Natural killer cell treated with Interleukin-12 subunit alpha and Interleukin-12 subunit beta and Interleukin-15 and Interleukin-18, amount 100 ng/mL, for 72 hours (primary cell): Measurements from ENCODE around the gene SHH. TPM values are rescaled to one million over a fixed set of nuclear protein-coding genes. Genes with fewer than 3 reads are reported as not detected.

ENCODE experiments used
- ATAC-seq, 2 donors: fragments of 150-1000 bp; cut with Tn5 transposase in 1 of 2; sonication (Bioruptor Pico), chemical (Tn5 transposase) in 1 of 2; 2 replicates each; pipeline ENCODE4 v1.10.0; 2021
- DNase-seq: peaks from one replicate; pipeline ENCODE4 v3.0.0; 2022; ENCODE audit warnings: low spot score
- H3K27ac Mint-ChIP-seq, 2 donors: 1 replicate in 1 of 2; 2 replicates in 1 of 2; pipeline ENCODE4 v1.8.0; 2022; ENCODE audit warnings: mixed read lengths in 2 of 2, mild to moderate bottlenecking in 1 of 2, moderate library complexity in 1 of 2
- H3K27me3 Mint-ChIP-seq, 2 donors: 1 replicate in 1 of 2; 2 replicates in 1 of 2; pipeline ENCODE4 v1.8.0; 2022; ENCODE audit warnings: mixed read lengths in 2 of 2
- H3K36me3 Mint-ChIP-seq: one replicate; pipeline ENCODE4 v1.8.0; 2022; ENCODE audit warnings: mixed read lengths
- H3K4me1 Mint-ChIP-seq, 2 donors: 1 replicate in 1 of 2; 2 replicates in 1 of 2; pipeline ENCODE4 v1.8.0; 2022; ENCODE audit warnings: low read depth in 2 of 2, mixed read lengths in 2 of 2, mild to moderate bottlenecking in 1 of 2
- H3K4me3 Mint-ChIP-seq: one replicate; pipeline ENCODE4 v1.8.0; 2022; ENCODE audit warnings: mixed read lengths
- H3K9me3 Mint-ChIP-seq: 2 replicates; pipeline ENCODE4 v1.8.0; 2022; ENCODE audit warnings: mixed read lengths
- total RNA-seq, 2 donors: library from RNA; stranded (reverse); gene quantifications; one replicate each; pipeline ENCODE4 v1.2.3, GENCODE V29; 2022

SHH gene
- total RNA-seq, 2 donors from 2014 or later, result not detected

GRCh38 chr7:155810770-155811559, 1.3 kb downstream of the SHH start:
- no peaks in the 10 kb centered on the region for H3K36me3 Mint-ChIP-seq
- DNase-seq, result no peak
- H3K27me3 Mint-ChIP-seq, result peaks cover 47% of the 10 kb centered on the region in 2 donors
- no peak overlapping the region for H3K27ac Mint-ChIP-seq
- H3K9me3 Mint-ChIP-seq, result no peaks in the 10 kb centered on the region
- ATAC-seq, result no peak
- H3K4me3 Mint-ChIP-seq, result no peak overlapping the region
- peaks cover 10 to 18% of the 10 kb centered on the region in 2 donors for H3K4me1 Mint-ChIP-seq

GRCh38 chr7:155809947-155810769, 2.1 kb downstream of the SHH start:
- no peak overlapping the region for H3K4me3 Mint-ChIP-seq
- no peak for ATAC-seq
- H3K4me1 Mint-ChIP-seq, result peaks cover 4 to 13% of the 10 kb centered on the region in 2 donors
- H3K36me3 Mint-ChIP-seq, result no peaks in the 10 kb centered on the region
- DNase-seq, result no peak
- peaks cover 39 to 40% of the 10 kb centered on the region in 2 donors for H3K27me3 Mint-ChIP-seq
- H3K9me3 Mint-ChIP-seq, result no peaks in the 10 kb centered on the region
- H3K27ac Mint-ChIP-seq, result no peak overlapping the region

GRCh38 chr7:155809332-155809946, 2.8 kb downstream of the SHH start:
- H3K4me3 Mint-ChIP-seq, result no peak overlapping the region
- DNase-seq, result no peak
- H3K27me3 Mint-ChIP-seq, result peaks cover 39 to 40% of the 10 kb centered on the region in 2 donors
- no peak for ATAC-seq
- no peaks in the 10 kb centered on the region for H3K36me3 Mint-ChIP-seq
- peaks cover 4 to 13% of the 10 kb centered on the region in 2 donors for H3K4me1 Mint-ChIP-seq
- no peaks in the 10 kb centered on the region for H3K9me3 Mint-ChIP-seq
- no peak overlapping the region for H3K27ac Mint-ChIP-seq

- Mint-ChIP-seq H3K27ac (no peak overlapping the region), H3K4me3 (no peak overlapping the region), H3K4me1 (peaks cover 4 to 13% of the 10 kb centered on the region in 2 donors), H3K27me3 (peaks cover 35 to 39% of the 10 kb centered on the region in 2 donors), H3K9me3 (no peaks in the 10 kb centered on the region), H3K36me3 (no peaks in the 10 kb centered on the region)
- ATAC-seq, result no peak
- peak; percentile 42 for DNase-seq
Measured at GRCh38 chr7:155808549-155809331, 3.5 kb downstream of the SHH start.

GRCh38 chr7:155807789-155808548, 4.3 kb downstream of the SHH start:
- peaks cover 4 to 13% of the 10 kb centered on the region in 2 donors for H3K4me1 Mint-ChIP-seq
- H3K36me3 Mint-ChIP-seq, result no peaks in the 10 kb centered on the region
- no peaks in the 10 kb centered on the region for H3K9me3 Mint-ChIP-seq
- no peak overlapping the region for H3K4me3 Mint-ChIP-seq
- ATAC-seq (no peak), DNase-seq (no peak)
- H3K27ac Mint-ChIP-seq, result no peak overlapping the region
- H3K27me3 Mint-ChIP-seq, result peaks cover 33 to 36% of the 10 kb centered on the region in 2 donors

GRCh38 chr7:155807065-155807671, 5.1 kb downstream of the SHH start:
- ATAC-seq (no peak), DNase-seq (no peak)
- H3K36me3 Mint-ChIP-seq, result no peaks in the 10 kb centered on the region
- H3K27me3 Mint-ChIP-seq, result peaks cover 34 to 35% of the 10 kb centered on the region in 2 donors
- H3K9me3 Mint-ChIP-seq, result no peaks in the 10 kb centered on the region
- no peak overlapping the region for H3K4me3 Mint-ChIP-seq
- no peak overlapping the region for H3K27ac Mint-ChIP-seq
- peaks cover 2 to 12% of the 10 kb centered on the region in 2 donors for H3K4me1 Mint-ChIP-seq

GRCh38 chr7:155806096-155806871, 6.0 kb downstream of the SHH start:
- H3K27ac Mint-ChIP-seq, result no peak overlapping the region
- peaks cover 0 to 11% of the 10 kb centered on the region in 2 donors for H3K4me1 Mint-ChIP-seq
- H3K4me3 Mint-ChIP-seq, result no peak overlapping the region
- H3K27me3 Mint-ChIP-seq, result peaks cover 29 to 30% of the 10 kb centered on the region in 2 donors
- H3K36me3 Mint-ChIP-seq, result no peaks in the 10 kb centered on the region
- DNase-seq, result no peak
- no peak for ATAC-seq
- no peaks in the 10 kb centered on the region for H3K9me3 Mint-ChIP-seq

- Mint-ChIP-seq H3K4me1 (peaks cover 0 to 11% of the 10 kb centered on the region in 2 donors), H3K27ac (no peak overlapping the region), H3K36me3 (no peaks in the 10 kb centered on the region), H3K27me3 (peaks cover 30 to 31% of the 10 kb centered on the region in 2 donors), H3K4me3 (no peak overlapping the region), H3K9me3 (no peaks in the 10 kb centered on the region)
- DNase-seq, result no peak
- no peak for ATAC-seq
Measured at GRCh38 chr7:155805826-155806095, 6.5 kb downstream of the SHH start.

- peak overlapping the region; percentile 34 for H3K4me3 Mint-ChIP-seq
- DNase-seq (peak; percentile 60), ATAC-seq (peak in 1 of 2 donors; percentile 58)
- H3K36me3 Mint-ChIP-seq, result no peaks in the 10 kb centered on the region
- peaks cover 28 to 34% of the 10 kb centered on the region in 2 donors for H3K27me3 Mint-ChIP-seq
- peaks cover 0 to 11% of the 10 kb centered on the region in 2 donors for H3K4me1 Mint-ChIP-seq
- H3K27ac Mint-ChIP-seq, result no peak overlapping the region
- no peaks in the 10 kb centered on the region for H3K9me3 Mint-ChIP-seq
Measured at GRCh38 chr7:155804897-155805825, 7.1 kb downstream of the SHH start.

GRCh38 chr7:155804431-155804831, 7.8 kb downstream of the SHH start:
- Mint-ChIP-seq H3K27ac (no peak overlapping the region), H3K9me3 (no peaks in the 10 kb centered on the region), H3K4me3 (no peak overlapping the region), H3K4me1 (peaks cover 0 to 11% of the 10 kb centered on the region in 2 donors), H3K36me3 (no peaks in the 10 kb centered on the region), H3K27me3 (peaks cover 32 to 41% of the 10 kb centered on the region in 2 donors)
- ATAC-seq (no peak), DNase-seq (no peak)
